Pons (tissue), 1 donor: ENCODE results near the gene ZNF546.
A peak's percentile ranks its signal among the peaks of the same experiment; 100 is the strongest.

ENCODE experiments used
- DNase-seq: peaks from one replicate; pipeline ENCODE4 v3.0.0-alpha.2; 2016; ENCODE audit warnings: low spot score

Gene ZNF546

GRCh38 chr19:40055832-40056504, 59.1 kb downstream of the ZNF546 start, which contains the start of gene ZNF780B:
Gene ZNF780B, minus strand, starts transcription at chr19:40056231. Its CDS starts 5,899 bp downstream, at chr19:40050332.
- peak; percentile 73 for DNase-seq

GRCh38 chr19:40056505-40056904, 59.6 kb downstream of the ZNF546 start:
- DNase-seq: no peak

DNA sequence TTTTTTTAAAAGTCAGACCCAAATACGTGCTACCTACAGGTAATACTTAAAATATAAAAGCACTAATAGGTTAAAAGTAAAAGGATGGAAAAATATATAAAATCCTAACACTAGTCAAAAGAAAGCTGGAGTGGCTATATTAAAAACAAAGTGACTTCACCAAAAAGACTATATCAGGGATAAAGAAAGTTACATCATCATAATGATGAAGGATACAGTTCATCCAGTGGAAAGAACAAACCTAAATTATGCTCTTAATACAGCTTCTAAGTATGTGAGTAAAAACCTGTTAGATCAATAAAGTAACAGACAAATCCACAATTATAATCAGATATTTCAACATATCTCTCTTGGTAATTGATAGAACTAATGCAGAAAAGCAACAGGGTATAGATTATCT, 60.3 kb downstream of the ZNF546 start:
- no peak for DNase-seq

GRCh38 chr19:40059624-40060023, 62.8 kb downstream of the ZNF546 start:
- no peak for DNase-seq

- DNase-seq: no peak
Measured at GRCh38 chr19:40070058-40070457, 73.2 kb downstream of the ZNF546 start.
